Upper lobe of right lung (tissue), 1 donor: Measurements from ENCODE around the gene CYBA. TPM values are rescaled to one million over a fixed set of nuclear protein-coding genes. Genes with fewer than 3 reads are reported as not detected.

Source experiments
- ATAC-seq: fragments of 200-7000 bp; cut with Tn5 transposase; one replicate; pipeline ENCODE4 v1.9.1; 2020; ENCODE audit warnings: mild to moderate bottlenecking, moderate library complexity
- DNase-seq: peaks from one replicate; pipeline ENCODE4 v3.0.0-alpha.2; 2020
- H3K27ac ChIP-seq: fragments of 200-600 bp; one replicate; pipeline ENCODE4 v1.8.0; 2022
- H3K27me3 ChIP-seq: fragments of 200-600 bp; one replicate; pipeline ENCODE4 v1.8.0; 2022; ENCODE audit warnings: mild to moderate bottlenecking
- H3K36me3 ChIP-seq: fragments of 200-600 bp; one replicate; pipeline ENCODE4 v1.8.0; 2022
- H3K4me1 ChIP-seq: fragments of 200-600 bp; one replicate; pipeline ENCODE4 v1.8.0; 2022
- H3K4me3 ChIP-seq: fragments of 200-600 bp; one replicate; pipeline ENCODE4 v1.8.0; 2022; ENCODE audit warnings: mild to moderate bottlenecking
- H3K9me3 ChIP-seq: fragments of 200-600 bp; one replicate; pipeline ENCODE4 v1.8.0; 2022
- intact Hi-C: fragments of 100-400 bp; cut with DNase I; formaldehyde crosslinking; loops from one replicate; pipeline ENCODE4 v1.11.0; 2022
- total RNA-seq: library from RNA; stranded (reverse); fragmentation: NEBNext Ultra II Directional; extraction: Animal tissue kit (Norgen Biotek cat#: 25700); gene quantifications from one replicate; pipeline ENCODE4 v1.2.1, GENCODE V29; 2021
- TF ChIP-seq, protein P1 (sequence below): fragments of 200-600 bp; IDR thresholded peaks from one replicate; pipeline ENCODE4 v1.8.0; 2022; ENCODE audit warnings: antibody characterized with exemption
- donor health status: DM: no; HTN: yes; CAD: no; lungs with severe emphysema.

CYBA gene
- total RNA-seq, 1 donor from 2014 or later: 257 TPM

DNA sequence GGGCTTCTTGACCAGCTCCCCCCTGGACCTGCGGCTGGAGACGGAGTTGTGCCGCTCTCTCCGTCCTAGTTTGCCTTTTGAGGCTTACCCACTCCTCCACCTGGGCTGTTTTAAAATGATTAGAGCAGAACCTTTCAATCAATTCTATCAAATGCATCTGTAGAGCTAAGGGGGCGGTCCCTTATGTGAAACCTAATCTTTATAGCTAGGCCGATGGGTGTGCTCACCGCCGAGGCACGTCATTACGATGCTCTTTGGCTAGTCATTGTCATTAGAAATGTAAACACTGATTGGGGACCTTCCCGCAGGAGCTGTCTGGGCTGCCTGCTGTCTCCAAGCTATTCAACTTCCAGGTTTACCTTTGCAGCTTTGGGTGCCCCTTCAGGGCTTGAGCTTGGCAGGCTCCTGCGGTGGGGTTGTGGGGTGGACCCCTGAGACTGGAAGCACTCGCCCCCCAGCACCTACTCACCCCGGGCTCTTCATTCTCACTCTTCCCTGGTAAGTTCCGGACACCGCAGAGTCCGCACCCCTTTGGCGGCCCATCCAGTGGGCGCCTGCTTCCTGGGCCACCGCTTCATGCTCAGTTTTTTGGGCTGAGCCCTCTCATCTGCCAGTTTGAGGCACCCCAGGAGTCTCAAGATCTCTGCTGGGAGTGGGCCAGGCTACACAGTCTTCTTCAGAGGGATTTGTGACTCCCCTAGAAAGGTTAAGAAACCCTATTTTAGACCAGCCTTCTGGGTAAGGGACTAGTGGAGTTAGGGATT is 33.4 kb downstream of the CYBA start:
- no peak overlapping the region for H3K4me3 ChIP-seq
- no peak overlapping the region for H3K27ac ChIP-seq
- no peaks in the 10 kb centered on the region for H3K4me1 ChIP-seq
- TF ChIP-seq, protein P1, sequence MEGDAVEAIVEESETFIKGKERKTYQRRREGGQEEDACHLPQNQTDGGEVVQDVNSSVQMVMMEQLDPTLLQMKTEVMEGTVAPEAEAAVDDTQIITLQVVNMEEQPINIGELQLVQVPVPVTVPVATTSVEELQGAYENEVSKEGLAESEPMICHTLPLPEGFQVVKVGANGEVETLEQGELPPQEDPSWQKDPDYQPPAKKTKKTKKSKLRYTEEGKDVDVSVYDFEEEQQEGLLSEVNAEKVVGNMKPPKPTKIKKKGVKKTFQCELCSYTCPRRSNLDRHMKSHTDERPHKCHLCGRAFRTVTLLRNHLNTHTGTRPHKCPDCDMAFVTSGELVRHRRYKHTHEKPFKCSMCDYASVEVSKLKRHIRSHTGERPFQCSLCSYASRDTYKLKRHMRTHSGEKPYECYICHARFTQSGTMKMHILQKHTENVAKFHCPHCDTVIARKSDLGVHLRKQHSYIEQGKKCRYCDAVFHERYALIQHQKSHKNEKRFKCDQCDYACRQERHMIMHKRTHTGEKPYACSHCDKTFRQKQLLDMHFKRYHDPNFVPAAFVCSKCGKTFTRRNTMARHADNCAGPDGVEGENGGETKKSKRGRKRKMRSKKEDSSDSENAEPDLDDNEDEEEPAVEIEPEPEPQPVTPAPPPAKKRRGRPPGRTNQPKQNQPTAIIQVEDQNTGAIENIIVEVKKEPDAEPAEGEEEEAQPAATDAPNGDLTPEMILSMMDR: no peak
- DNase-seq (no peak), ATAC-seq (no peak)
- H3K9me3 ChIP-seq: no peaks in the 10 kb centered on the region
- no peaks in the 10 kb centered on the region for H3K27me3 ChIP-seq
- intact Hi-C loops: no loop called here
- H3K36me3 ChIP-seq: peaks cover 34% of the 10 kb centered on the region

DNA sequence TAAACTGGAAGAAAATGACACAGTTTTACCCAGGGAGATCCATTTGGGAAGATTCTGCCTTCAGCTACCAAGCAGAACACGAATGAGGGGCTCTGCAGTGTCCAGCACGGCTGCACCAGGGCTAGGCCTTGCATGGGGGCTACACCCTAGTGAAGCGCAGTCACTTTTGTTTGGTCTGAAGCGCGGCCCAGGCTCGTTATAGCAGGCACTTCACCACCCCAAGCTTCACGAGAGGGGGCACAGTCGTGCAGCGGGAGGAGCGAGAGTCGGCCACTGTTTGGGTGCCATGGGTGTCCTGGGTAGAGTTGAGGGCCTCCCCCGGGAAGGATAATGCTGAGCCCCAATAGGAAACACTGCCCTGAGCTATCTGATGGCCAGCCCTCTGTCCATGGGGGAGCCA is 34.1 kb downstream of the CYBA start:
- Histone ChIP-seq H3K27me3 (no peaks in the 10 kb centered on the region), H3K9me3 (no peaks in the 10 kb centered on the region), H3K4me3 (no peak overlapping the region), H3K4me1 (no peaks in the 10 kb centered on the region), H3K36me3 (peaks cover 34% of the 10 kb centered on the region), H3K27ac (no peak overlapping the region)
- intact Hi-C loops: no loop called here
- DNase-seq (no peak), ATAC-seq (no peak)
- TF ChIP-seq, protein P1: no peak

DNA sequence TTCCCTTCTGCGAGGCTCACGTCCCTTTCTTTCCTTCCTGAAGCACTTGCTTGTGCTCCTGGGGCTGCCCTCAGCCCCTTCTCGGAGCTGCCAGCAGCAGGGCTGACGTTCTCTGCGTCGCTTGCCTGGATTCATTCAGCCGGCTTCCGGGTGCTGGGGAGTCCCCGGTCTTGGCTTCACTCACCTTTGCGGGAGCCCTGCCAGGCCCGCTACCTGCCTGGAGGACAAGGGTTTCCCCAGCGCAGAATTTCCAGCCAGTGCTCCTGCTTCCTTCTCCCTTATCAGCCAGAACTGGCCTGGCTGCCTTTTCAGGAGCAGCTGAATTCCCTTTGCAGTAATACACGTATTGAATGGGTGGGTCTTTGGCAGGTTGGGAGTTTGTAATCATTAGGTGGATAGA is 34.5 kb downstream of the CYBA start:
- Histone ChIP-seq H3K36me3 (peaks cover 35% of the 10 kb centered on the region), H3K27me3 (no peaks in the 10 kb centered on the region), H3K4me1 (no peaks in the 10 kb centered on the region), H3K4me3 (no peak overlapping the region), H3K27ac (no peak overlapping the region), H3K9me3 (no peaks in the 10 kb centered on the region)
- intact Hi-C loops: no loop called here
- ATAC-seq: peak; percentile 87
- peak; percentile 93 for DNase-seq
- TF ChIP-seq, protein P1: no peak

DNA sequence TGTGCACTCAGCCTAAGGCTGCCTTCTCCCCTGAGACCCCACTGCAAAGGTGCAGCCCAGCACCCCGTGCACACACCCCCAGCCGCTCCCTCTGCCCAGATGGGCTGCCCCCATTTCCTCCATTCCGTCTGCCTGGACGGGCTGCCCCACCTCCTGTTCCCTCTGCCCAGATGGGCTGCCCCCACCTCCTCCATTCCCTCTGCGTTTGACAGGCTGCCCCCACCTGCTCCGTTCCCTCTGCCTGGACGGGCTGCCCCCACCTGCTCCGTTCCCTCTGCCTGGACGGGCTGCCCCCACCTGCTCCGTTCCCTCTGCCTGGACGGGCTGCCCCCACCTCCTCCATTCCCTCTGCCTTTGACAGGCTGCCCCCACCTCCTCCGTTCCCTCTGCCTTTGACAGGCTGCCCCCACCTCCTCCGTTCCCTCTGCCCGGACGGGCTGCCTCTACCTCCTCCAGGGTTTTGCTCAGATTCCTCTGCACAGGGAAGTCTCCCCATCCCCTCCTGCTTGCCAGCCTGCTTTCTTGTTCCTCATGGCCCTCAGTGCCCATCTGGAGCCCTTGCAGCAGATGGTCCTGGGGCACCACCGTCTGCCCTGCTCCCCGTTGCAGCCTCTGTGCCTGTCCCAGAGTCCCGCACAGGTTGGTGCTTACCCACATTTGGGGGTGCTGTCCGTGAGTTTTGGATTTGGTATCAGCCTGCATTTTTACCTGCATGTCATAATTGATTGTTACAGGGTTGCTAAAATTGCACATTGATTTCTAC is 35.9 kb downstream of the CYBA start:
- no peak overlapping the region for H3K27ac ChIP-seq
- no peaks in the 10 kb centered on the region for H3K9me3 ChIP-seq
- intact Hi-C loops: no loop called here
- H3K4me1 ChIP-seq: no peaks in the 10 kb centered on the region
- H3K4me3 ChIP-seq: no peak overlapping the region
- no peaks in the 10 kb centered on the region for H3K27me3 ChIP-seq
- TF ChIP-seq, protein P1: no peak
- DNase-seq (no peak), ATAC-seq (no peak)
- peaks cover 49% of the 10 kb centered on the region for H3K36me3 ChIP-seq

DNA sequence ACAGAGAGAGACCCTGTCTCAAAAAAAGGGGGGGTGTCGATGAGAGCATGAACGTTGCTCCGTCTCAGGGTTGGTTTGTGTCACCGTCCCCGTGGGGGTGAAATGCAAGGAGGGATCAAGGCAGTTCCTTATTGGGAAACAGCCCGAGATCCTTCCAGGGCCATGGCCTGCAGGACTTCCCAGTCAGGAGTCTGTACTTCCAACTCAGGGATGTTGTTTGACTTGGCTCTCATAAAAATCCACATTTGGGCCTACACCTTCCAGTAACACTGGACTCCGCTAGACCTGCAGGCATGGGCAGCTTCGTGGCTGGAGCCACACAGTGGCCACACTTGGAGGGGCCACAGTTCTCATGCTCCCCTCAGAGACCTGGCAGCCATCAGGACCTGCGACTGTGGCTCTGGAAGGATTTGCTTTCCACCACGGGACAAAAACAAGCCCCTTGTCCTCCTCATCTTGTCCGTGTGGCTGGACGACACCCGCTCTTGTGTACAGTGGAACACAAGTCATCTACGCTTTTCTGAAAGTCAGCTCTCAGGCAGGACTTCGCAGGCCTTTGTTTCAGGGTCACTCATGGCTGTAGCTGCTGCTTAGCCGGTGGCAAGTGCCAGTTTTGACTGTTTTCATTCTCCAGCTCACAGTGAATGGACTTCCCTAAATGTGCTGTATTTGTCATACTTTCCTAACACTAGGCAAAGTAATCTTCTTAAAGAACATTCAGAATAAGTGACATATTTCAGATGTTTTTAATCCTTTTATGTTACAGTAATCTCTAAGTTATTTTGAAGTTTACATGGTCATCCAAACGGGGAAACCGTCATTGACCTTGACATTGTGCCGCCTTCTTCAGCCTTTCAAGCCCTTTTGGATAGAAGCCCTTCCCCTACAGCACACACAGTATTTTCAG is 36.7 kb downstream of the CYBA start:
- Histone ChIP-seq H3K4me3 (no peak overlapping the region), H3K27me3 (no peaks in the 10 kb centered on the region), H3K36me3 (peaks cover 52% of the 10 kb centered on the region), H3K4me1 (no peaks in the 10 kb centered on the region), H3K27ac (no peak overlapping the region), H3K9me3 (no peaks in the 10 kb centered on the region)
- TF ChIP-seq, protein P1: no peak
- ATAC-seq (no peak), DNase-seq (no peak)
- intact Hi-C loops: no loop called here
